ENCODE results near the gene PTPN2.

Gene PTPN2

DNA sequence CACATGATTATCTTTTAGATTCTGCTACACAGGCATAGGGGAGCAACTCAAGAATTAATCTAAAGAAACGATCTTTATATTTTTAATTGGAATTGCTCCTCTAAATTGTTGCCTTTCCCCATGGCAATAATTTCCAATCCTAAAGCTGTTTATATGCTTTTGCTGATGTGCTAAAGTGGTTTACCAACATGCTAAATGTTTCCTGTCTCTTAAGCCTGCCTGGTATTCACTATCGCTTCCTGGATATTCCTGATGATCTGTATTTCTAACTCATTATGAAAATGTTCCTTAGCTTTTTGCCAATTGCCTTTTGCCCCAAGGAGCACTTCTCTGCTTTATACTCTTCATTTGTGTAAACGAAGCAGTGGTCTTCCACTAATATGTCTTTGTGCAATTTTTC, 65.8 kb downstream of the PTPN2 start:
- POLR2A ChIA-PET, result no interaction called here

DNA sequence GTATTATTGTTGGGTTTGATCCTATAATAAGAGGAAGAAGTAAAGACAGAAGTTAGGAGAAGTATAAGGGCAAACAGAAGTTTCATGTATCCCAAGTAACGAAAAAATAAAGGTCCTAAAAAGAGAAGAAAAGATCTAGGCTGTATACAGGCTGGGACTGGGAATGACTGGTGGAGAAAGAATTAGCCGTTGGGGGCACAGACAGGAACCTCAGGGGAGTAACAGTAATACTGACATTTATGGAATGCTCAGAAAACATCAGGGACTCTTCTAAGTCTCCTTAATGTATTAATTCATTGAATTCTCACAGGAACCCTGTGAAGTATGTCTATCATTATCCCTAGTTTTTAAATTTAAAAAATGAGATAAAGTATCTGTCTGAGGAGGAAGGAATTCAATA, 67.6 kb downstream of the PTPN2 start:
- Histone ChIP-seq H3K36me3 (ENCODE audit: control insufficient read depth in 2 of 2, insufficient read depth in 1 of 2, low read length in 2 of 2) (peaks cover 10 to 12% of the 10 kb centered on the region in 2 experiments), H3K4me3 (ENCODE audit: low read depth, low read length) (no peak overlapping the region), H3K4me1 (ENCODE audit: control insufficient read depth, insufficient read depth, low read length) (no peaks in the 10 kb centered on the region), H3K27ac (ENCODE audit: extremely low read depth, low read depth, low read length) (no peak overlapping the region), H3K9me3 (ENCODE audit: control insufficient read depth, insufficient read depth, low read depth, low read length) (no peaks in the 10 kb centered on the region)
- ChIA-PET POLR2A (no interaction called here), CTCF (interaction anchor here (0.6 kb wide), 1 partner anchor 52 kb away, joined by 3 read pairs; no protein-coding TSS in a partner anchor)
- TF ChIP-seq ZNF423 (tag by site-specific recombination; IDR thresholded peaks at IDR 0.05), result no peak
- TF ChIP-seq ZNF48 (tag by site-specific recombination; IDR thresholded peaks at IDR 0.05), result no peak
- TF ChIP-seq, protein P1, sequence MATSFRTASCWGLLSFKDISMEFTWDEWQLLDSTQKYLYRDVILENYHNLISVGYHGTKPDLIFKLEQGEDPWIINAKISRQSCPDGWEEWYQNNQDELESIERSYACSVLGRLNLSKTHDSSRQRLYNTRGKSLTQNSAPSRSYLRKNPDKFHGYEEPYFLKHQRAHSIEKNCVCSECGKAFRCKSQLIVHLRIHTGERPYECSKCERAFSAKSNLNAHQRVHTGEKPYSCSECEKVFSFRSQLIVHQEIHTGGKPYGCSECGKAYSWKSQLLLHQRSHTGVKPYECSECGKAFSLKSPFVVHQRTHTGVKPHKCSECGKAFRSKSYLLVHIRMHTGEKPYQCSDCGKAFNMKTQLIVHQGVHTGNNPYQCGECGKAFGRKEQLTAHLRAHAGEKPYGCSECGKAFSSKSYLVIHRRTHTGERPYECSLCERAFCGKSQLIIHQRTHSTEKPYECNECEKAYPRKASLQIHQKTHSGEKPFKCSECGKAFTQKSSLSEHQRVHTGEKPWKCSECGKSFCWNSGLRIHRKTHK (tag by site-specific recombination; IDR thresholded peaks at IDR 0.05), result no peak
- no peak for TF ChIP-seq ZNF335 (tag by site-specific recombination; conservative IDR thresholded peaks at IDR 0.05)
- TF ChIP-seq ZIC2 (tag by site-specific recombination; IDR thresholded peaks at IDR 0.05), result no peak
- TF ChIP-seq, protein P2, sequence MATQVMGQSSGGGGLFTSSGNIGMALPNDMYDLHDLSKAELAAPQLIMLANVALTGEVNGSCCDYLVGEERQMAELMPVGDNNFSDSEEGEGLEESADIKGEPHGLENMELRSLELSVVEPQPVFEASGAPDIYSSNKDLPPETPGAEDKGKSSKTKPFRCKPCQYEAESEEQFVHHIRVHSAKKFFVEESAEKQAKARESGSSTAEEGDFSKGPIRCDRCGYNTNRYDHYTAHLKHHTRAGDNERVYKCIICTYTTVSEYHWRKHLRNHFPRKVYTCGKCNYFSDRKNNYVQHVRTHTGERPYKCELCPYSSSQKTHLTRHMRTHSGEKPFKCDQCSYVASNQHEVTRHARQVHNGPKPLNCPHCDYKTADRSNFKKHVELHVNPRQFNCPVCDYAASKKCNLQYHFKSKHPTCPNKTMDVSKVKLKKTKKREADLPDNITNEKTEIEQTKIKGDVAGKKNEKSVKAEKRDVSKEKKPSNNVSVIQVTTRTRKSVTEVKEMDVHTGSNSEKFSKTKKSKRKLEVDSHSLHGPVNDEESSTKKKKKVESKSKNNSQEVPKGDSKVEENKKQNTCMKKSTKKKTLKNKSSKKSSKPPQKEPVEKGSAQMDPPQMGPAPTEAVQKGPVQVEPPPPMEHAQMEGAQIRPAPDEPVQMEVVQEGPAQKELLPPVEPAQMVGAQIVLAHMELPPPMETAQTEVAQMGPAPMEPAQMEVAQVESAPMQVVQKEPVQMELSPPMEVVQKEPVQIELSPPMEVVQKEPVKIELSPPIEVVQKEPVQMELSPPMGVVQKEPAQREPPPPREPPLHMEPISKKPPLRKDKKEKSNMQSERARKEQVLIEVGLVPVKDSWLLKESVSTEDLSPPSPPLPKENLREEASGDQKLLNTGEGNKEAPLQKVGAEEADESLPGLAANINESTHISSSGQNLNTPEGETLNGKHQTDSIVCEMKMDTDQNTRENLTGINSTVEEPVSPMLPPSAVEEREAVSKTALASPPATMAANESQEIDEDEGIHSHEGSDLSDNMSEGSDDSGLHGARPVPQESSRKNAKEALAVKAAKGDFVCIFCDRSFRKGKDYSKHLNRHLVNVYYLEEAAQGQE (tag by site-specific recombination; IDR thresholded peaks at IDR 0.05), result no peak
- no peak for TF ChIP-seq ZBTB7A (tag by site-specific recombination; IDR thresholded peaks at IDR 0.05; ENCODE audit: low read depth)
- TF ChIP-seq ZNF37A (tag by site-specific recombination; IDR thresholded peaks at IDR 0.05), result no peak
- TF ChIP-seq ZNF514 (tag by site-specific recombination; IDR thresholded peaks at IDR 0.05), result no peak
- no peak for TF ChIP-seq ZNF302 (tag by site-specific recombination; IDR thresholded peaks at IDR 0.05; ENCODE audit: low read depth)
- no peak for TF ChIP-seq TRIM28 (IDR thresholded peaks at IDR 0.05; ENCODE audit: borderline replicate concordance, low read length)
- TF ChIP-seq ZBTB20 (tag by site-specific recombination; IDR thresholded peaks at IDR 0.05), result no peak
- TF ChIP-seq ZNF768 (tag by site-specific recombination; IDR thresholded peaks at IDR 0.05), result no peak
- TF ChIP-seq GLIS1 (tag by site-specific recombination; IDR thresholded peaks at IDR 0.05), result no peak
- TF ChIP-seq, protein P3, sequence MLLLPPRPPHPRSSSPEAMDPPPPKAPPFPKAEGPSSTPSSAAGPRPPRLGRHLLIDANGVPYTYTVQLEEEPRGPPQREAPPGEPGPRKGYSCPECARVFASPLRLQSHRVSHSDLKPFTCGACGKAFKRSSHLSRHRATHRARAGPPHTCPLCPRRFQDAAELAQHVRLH (tag by site-specific recombination; IDR thresholded peaks at IDR 0.05), result no peak
- TF ChIP-seq, protein P4, sequence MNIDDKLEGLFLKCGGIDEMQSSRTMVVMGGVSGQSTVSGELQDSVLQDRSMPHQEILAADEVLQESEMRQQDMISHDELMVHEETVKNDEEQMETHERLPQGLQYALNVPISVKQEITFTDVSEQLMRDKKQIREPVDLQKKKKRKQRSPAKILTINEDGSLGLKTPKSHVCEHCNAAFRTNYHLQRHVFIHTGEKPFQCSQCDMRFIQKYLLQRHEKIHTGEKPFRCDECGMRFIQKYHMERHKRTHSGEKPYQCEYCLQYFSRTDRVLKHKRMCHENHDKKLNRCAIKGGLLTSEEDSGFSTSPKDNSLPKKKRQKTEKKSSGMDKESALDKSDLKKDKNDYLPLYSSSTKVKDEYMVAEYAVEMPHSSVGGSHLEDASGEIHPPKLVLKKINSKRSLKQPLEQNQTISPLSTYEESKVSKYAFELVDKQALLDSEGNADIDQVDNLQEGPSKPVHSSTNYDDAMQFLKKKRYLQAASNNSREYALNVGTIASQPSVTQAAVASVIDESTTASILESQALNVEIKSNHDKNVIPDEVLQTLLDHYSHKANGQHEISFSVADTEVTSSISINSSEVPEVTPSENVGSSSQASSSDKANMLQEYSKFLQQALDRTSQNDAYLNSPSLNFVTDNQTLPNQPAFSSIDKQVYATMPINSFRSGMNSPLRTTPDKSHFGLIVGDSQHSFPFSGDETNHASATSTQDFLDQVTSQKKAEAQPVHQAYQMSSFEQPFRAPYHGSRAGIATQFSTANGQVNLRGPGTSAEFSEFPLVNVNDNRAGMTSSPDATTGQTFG (tag by site-specific recombination; IDR thresholded peaks at IDR 0.05; ENCODE audit: borderline replicate concordance), result no peak

More for the DNA sequence above, 65.8 kb downstream of the PTPN2 start:
- H3K27ac ChIP-seq (ENCODE audit: extremely low read depth, low read depth, low read length), result no peak overlapping the region
- H3K4me1 ChIP-seq (ENCODE audit: control insufficient read depth, insufficient read depth, low read length), result no peaks in the 10 kb centered on the region
- H3K36me3 ChIP-seq (ENCODE audit: control insufficient read depth in 2 of 2, insufficient read depth in 1 of 2, low read length in 2 of 2), result peaks cover 10 to 12% of the 10 kb centered on the region in 2 experiments
- H3K9me3 ChIP-seq (ENCODE audit: control insufficient read depth, insufficient read depth, low read depth, low read length), result no peaks in the 10 kb centered on the region
- H3K4me3 ChIP-seq (ENCODE audit: low read depth, low read length), result no peak overlapping the region
- no peak for TF ChIP-seq YY1 (tag by site-specific recombination; IDR thresholded peaks at IDR 0.05)
- TF ChIP-seq ZNF174 (tag by site-specific recombination; IDR thresholded peaks at IDR 0.05), result no peak
- TF ChIP-seq, protein P5, sequence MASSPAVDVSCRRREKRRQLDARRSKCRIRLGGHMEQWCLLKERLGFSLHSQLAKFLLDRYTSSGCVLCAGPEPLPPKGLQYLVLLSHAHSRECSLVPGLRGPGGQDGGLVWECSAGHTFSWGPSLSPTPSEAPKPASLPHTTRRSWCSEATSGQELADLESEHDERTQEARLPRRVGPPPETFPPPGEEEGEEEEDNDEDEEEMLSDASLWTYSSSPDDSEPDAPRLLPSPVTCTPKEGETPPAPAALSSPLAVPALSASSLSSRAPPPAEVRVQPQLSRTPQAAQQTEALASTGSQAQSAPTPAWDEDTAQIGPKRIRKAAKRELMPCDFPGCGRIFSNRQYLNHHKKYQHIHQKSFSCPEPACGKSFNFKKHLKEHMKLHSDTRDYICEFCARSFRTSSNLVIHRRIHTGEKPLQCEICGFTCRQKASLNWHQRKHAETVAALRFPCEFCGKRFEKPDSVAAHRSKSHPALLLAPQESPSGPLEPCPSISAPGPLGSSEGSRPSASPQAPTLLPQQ (tag by site-specific recombination; IDR thresholded peaks at IDR 0.05), result no peak
- TF ChIP-seq SP2 (tag by site-specific recombination; IDR thresholded peaks at IDR 0.05), result no peak
- TF ChIP-seq, protein P6, sequence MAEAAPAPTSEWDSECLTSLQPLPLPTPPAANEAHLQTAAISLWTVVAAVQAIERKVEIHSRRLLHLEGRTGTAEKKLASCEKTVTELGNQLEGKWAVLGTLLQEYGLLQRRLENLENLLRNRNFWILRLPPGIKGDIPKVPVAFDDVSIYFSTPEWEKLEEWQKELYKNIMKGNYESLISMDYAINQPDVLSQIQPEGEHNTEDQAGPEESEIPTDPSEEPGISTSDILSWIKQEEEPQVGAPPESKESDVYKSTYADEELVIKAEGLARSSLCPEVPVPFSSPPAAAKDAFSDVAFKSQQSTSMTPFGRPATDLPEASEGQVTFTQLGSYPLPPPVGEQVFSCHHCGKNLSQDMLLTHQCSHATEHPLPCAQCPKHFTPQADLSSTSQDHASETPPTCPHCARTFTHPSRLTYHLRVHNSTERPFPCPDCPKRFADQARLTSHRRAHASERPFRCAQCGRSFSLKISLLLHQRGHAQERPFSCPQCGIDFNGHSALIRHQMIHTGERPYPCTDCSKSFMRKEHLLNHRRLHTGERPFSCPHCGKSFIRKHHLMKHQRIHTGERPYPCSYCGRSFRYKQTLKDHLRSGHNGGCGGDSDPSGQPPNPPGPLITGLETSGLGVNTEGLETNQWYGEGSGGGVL (tag by site-specific recombination; IDR thresholded peaks at IDR 0.05), result no peak
- TF ChIP-seq, protein P7, sequence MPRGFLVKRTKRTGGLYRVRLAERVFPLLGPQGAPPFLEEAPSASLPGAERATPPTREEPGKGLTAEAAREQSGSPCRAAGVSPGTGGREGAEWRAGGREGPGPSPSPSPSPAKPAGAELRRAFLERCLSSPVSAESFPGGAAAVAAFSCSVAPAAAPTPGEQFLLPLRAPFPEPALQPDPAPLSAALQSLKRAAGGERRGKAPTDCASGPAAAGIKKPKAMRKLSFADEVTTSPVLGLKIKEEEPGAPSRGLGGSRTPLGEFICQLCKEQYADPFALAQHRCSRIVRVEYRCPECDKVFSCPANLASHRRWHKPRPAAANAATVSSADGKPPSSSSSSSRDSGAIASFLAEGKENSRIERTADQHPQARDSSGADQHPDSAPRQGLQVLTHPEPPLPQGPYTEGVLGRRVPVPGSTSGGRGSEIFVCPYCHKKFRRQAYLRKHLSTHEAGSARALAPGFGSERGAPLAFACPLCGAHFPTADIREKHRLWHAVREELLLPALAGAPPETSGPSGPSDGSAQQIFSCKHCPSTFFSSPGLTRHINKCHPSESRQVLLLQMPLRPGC (tag by site-specific recombination; IDR thresholded peaks at IDR 0.05), result no peak
- TF ChIP-seq TRIM28 (IDR thresholded peaks at IDR 0.05; ENCODE audit: borderline replicate concordance, low read length), result no peak
- TF ChIP-seq SCRT1 (tag by site-specific recombination; IDR thresholded peaks at IDR 0.05; ENCODE audit: borderline replicate concordance), result no peak
- CTCF ChIA-PET, result no interaction called here
